GM18520 (cell line): ENCODE data around the gene ZBTB44.
"Not testable (repeated sequence)": the region's sequence is repeated elsewhere in the genome, so short reads cannot be mapped to it uniquely, and the experiment has no call there.

ENCODE experiments used
- ATAC-seq: cut with Tn5 transposase; IDR thresholded peaks from one replicate; pipeline ENCODE4 v1.9.1; 2021; ENCODE audit not compliant: unreplicated experiment

Gene ZBTB44, protein sequence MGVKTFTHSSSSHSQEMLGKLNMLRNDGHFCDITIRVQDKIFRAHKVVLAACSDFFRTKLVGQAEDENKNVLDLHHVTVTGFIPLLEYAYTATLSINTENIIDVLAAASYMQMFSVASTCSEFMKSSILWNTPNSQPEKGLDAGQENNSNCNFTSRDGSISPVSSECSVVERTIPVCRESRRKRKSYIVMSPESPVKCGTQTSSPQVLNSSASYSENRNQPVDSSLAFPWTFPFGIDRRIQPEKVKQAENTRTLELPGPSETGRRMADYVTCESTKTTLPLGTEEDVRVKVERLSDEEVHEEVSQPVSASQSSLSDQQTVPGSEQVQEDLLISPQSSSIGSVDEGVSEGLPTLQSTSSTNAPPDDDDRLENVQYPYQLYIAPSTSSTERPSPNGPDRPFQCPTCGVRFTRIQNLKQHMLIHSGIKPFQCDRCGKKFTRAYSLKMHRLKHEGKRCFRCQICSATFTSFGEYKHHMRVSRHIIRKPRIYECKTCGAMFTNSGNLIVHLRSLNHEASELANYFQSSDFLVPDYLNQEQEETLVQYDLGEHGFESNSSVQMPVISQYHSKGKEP

DNA sequence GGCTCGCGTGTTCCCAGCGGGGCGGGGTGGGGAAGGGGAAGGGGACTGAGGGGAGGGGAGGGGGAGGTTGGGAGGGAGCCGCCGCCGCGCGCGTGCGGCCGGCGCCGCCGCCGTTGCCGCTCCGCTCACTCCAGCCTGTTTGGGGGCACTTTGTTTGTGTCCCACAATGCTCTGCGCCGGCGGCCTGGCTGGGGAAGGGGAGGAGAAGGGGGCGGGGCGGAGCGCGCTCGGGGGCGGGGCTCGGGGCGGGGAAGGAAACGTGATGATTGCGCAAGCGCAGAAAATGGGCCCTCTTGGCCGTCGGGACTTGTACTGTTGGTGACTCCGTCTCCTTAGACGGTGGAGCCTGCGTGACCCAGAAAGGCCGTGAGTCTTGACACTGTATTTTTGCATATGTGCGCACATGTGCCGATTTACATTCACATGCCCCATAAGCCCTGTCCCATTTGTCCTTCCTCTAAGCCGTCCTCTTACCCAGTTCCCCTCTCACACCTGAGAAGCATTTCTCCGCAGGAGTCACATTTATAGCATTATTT lies at the start of gene ZBTB44:
Gene ZBTB44, minus strand, starts transcription at position 168 of the 536 bp plus-strand sequence. CDS start 53,044 bp downstream, outside the sequence.
- peak; percentile 39 for ATAC-seq

GRCh38 chr11:130359419-130359818 lies 44.7 kb upstream of the ZBTB44 start:
- no peak for ATAC-seq

GRCh38 chr11:130358398-130358797 lies 43.7 kb upstream of the ZBTB44 start:
- no peak for ATAC-seq

GRCh38 chr11:130347261-130347660 lies 32.5 kb upstream of the ZBTB44 start:
- no peak for ATAC-seq

DNA sequence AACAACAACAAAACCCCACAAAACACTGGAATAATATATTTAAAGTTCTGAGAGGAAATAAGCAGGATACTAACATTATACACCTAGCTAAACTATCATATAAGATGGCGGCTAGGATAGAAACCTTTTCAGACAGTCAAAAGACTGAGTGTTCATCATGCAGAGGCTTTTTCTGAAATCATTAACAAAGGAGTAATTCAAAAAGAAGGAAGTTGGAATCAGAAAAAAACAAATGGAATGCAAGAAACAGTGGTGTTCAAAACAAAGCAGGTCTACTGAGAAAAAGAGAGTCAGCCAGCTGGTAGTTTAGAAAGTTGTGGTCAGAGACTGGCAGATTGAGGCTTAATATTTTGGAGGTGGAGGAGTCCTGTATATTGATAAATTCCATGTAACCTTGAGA lies 30.1 kb upstream of the ZBTB44 start:
- ATAC-seq = no peak

DNA sequence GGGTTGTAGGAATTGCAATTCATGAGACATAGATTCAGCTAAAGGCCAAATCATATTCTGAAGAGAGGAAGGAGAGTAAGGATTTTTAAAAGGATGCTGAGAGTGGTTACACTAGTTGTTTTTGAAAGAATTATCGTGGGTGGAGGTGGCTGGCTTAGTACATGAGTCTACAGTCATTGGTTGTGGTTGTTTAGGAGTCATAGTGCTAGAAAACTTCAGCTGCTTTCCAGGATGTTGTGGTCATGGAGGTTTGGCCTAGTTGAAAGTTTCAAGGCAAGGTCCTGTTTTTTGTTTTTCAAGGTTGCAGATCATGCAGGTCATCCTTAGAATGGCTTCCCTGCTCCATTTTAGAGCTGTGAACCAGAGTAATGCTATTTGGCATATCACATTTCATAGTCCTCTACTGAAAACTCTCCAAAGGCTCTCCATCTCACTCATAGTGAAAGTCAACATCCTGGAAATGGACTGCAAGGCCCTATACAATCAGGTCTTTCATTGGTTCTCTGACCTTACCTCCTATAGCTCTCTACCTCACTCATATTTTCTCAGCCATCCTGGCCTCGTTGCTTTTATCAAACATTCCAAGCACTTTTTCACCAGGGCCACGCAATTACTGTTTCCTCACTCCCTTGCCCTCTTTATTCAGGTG lies 26.1 kb upstream of the ZBTB44 start:
- no peak for ATAC-seq

- no peak for ATAC-seq
Measured at GRCh38 chr11:130338667-130339066, 23.9 kb upstream of the ZBTB44 start.

DNA sequence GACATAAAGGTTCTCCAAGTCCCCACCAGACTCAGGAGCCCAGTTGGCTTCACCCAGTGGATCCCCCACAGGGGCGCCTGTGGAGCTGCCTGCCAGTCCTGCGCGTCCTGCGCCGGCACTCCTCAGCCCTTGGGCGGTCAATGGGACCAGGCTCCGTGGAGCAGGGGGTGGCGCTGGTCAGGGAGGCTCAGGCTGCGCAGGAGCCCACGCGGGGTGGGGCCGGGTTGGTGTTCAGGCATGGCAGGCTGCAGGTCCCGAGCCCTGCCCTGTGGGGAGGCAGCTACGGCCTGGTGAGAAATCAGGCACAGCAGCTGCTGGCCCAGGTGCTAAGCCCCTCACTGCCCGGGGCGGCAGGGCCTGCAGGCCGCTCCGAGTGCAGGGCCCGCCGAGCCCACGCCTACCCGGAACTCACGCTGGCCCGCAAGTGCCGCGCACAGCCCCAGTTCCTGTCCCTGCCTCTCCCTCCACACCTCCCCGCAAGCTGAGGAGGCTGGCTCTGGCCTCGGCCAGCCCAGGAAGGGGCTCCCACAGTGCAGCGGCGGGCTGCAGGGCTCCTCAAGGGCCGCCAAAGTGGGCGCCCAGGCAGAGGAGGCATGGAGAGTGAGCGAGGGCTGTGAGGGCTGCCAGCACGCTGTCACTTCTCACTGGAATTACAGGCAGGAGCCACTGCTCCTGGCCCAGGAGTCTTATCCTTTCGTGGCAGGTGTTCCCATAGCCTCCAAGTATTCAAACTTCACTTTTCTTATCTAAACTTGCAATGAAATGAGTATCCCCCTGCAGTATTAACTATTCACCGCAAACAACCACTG lies 22.8 kb upstream of the ZBTB44 start:
- ATAC-seq = no peak

GRCh38 chr11:130331397-130331796 lies 16.7 kb upstream of the ZBTB44 start:
- not testable (repeated sequence) for ATAC-seq

GRCh38 chr11:130330101-130330684 lies 15.5 kb upstream of the ZBTB44 start:
- ATAC-seq = no peak

- ATAC-seq = no peak
Measured at GRCh38 chr11:130328420-130328819, 13.7 kb upstream of the ZBTB44 start.

- no peak for ATAC-seq
Measured at GRCh38 chr11:130327716-130328115, 13.0 kb upstream of the ZBTB44 start.

DNA sequence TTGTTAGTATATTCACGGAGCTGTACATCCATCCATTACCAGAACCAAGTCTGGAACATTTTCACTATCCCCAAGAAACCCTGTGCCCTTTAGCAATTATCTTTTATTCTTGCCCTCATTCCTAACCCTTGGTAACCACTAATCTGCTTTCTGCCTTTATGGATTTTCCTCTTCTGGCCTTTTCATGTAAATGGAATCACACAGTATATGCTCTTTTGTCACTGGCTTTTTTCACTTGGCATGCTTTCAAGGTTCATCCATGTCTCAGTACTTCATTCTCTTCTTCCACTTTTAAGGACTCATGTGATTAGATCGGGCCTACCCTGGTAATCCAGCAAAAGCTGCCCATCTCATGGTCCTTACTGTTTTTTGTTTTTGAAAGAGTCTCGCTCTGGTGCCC lies 11.0 kb upstream of the ZBTB44 start:
- ATAC-seq = no peak

DNA sequence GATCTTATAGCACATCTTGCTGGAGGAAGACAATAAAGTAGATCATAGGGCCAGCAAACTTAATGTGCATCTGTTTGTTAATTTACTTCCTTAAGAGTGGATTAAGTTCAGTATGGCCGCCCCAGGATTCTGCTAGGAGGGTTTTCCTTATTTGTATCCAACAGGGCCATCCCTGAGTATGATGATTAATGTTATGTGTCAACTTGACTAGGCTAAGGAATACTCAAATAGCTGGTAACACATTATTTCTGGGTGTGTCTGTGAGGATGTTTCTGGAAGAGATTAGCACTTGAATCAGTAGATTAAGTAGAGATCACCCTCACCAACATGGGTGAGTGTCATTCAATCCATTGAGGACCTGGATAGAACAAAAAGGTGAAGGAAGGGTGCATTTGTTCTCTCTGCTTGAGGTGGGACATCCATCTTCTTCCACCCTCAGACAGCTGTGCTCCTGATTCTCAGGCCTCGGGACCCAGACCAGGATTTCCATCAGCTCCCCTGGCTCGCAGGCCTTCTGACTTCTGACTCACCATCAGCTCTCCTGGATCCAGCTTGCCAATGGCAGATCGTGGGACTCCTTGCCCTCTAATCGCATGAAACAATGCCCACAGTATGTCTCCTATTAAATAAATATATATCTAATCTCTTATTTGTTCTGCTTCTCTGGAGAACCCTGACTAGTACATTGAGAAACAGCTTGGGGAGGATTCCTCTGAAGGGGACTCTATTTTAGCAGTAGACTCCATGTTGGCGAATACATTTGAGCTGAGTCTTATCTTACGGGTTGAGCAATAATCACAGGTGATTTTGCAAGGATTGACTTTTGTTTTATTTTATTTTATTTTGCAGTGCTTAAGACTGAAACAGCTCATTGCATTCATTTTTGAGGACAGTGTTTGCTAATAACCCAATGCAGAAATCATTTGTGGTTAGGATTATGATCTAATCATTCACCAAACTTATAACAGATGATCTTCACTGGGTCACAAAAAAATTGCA lies 9.0 kb upstream of the ZBTB44 start:
- ATAC-seq = no peak

- ATAC-seq = no peak
Measured at GRCh38 chr11:130322126-130322525, 7.4 kb upstream of the ZBTB44 start.

- no peak for ATAC-seq
Measured at GRCh38 chr11:130318031-130318673, 3.4 kb upstream of the ZBTB44 start.

GRCh38 chr11:130315354-130315970 lies 745 bp upstream of the ZBTB44 start:
- no peak for ATAC-seq

DNA sequence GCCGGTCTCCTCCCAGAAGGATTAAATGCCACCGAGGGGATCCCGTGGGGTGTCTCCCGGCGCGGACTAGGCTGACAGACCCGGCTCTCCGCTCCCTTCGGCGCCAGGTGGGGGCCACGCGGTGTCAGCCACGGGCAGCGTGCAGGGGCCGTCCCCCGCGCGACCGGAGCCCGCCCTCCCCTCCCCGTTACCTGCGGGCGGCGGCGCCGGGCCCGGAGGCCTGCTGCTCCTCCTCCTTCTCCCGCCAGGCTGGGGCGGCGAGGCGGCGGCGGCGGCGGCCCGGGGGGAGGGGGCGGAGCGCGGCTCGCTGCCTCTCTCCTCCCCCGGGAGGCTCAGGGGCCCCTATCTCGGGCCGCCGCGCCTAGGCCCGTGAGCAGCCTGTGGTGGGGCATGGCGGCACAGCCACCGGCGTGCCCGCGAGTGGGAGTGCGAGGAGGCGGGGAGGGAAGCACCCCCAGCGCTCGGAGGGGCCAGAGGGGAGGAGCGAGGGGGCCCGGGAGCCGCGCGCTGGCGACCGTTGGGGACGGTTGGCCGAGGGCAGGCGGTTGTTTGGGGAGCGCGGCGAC lies 450 bp downstream of the ZBTB44 start:
- ATAC-seq = peak; percentile 35
